Endodermal cell (in vitro differentiated cells): Measurements from ENCODE around the gene SLC19A1. TPM values are rescaled to one million over a fixed set of nuclear protein-coding genes. Genes with fewer than 3 reads are reported as not detected.

ENCODE experiments used
- DNase-seq: peaks from one replicate; pipeline ENCODE4 v3.0.0-alpha.2; 2017
- H3K27ac ChIP-seq: 2 replicates; pipeline ENCODE4 v1.5.1; 2013; ENCODE audit warnings: mild to moderate bottlenecking, low read depth, low read length, moderate library complexity
- H3K27me3 ChIP-seq: 2 replicates; pipeline ENCODE4 v1.6.1; 2013; ENCODE audit warnings: mild to moderate bottlenecking, low read length, moderate library complexity; ENCODE audit not compliant: insufficient read depth, control insufficient read depth, poor library complexity, severe bottlenecking
- H3K36me3 ChIP-seq: 2 replicates; pipeline ENCODE4 v1.7.0; 2013; ENCODE audit warnings: mild to moderate bottlenecking, low read length, moderate library complexity; ENCODE audit not compliant: control insufficient read depth, insufficient read depth
- H3K4me1 ChIP-seq: one replicate; pipeline ENCODE4 v1.7.0; 2013; ENCODE audit warnings: low read length; ENCODE audit not compliant: control insufficient read depth, insufficient read depth
- H3K4me3 ChIP-seq: 2 replicates; pipeline ENCODE4 v1.5.1; 2013; ENCODE audit warnings: mild to moderate bottlenecking, low read length, moderate library complexity
- H3K9ac ChIP-seq: 2 replicates; pipeline ENCODE4 v1.6.1; 2013; ENCODE audit warnings: mild to moderate bottlenecking, low read length, moderate library complexity; ENCODE audit not compliant: poor library complexity, severe bottlenecking; ENCODE audit errors: extremely low read depth
- H3K9me3 ChIP-seq: 2 replicates; pipeline ENCODE4 v1.6.1; 2013; ENCODE audit warnings: mild to moderate bottlenecking, low read length, moderate library complexity; ENCODE audit not compliant: control insufficient read depth
- H3K27ac Mint-ChIP-seq: 2 replicates; pipeline ENCODE4 v1.8.0; 2020; ENCODE audit warnings: mixed read lengths
- H3K27me3 Mint-ChIP-seq: 2 replicates; pipeline ENCODE4 v1.8.0; 2021; ENCODE audit warnings: mild to moderate bottlenecking, mixed read lengths; ENCODE audit not compliant: insufficient read depth
- H3K36me3 Mint-ChIP-seq: 2 replicates; pipeline ENCODE4 v1.8.0; 2020; ENCODE audit warnings: low read depth, mixed read lengths
- H3K4me1 Mint-ChIP-seq: 2 replicates; pipeline ENCODE4 v1.8.0; 2020; ENCODE audit warnings: mixed read lengths
- H3K4me3 Mint-ChIP-seq: 2 replicates; pipeline ENCODE4 v1.8.0; 2020; ENCODE audit warnings: mild to moderate bottlenecking, moderate library complexity, mixed read lengths
- H3K9me3 Mint-ChIP-seq: 2 replicates; pipeline ENCODE4 v1.8.0; 2020; ENCODE audit warnings: mild to moderate bottlenecking, mixed read lengths
- WGBS, 2 experiments: methylation state at CpG; one replicate each; pipeline versions ENCODE4 v1.1.5 to v1.1.7; 2013; ENCODE audit warnings: missing lambda C conversion rate in 2 of 2, mixed read lengths in 1 of 2; ENCODE audit not compliant: insufficient coverage in 1 of 2, insufficient read length in 1 of 2; 5-methylcytosine and 5-hydroxymethylcytosine counted together
- total RNA-seq, 2 donors: library from RNA; stranded (reverse); fragmentation: NEBNext Ultra II Directional in 1 of 2; extraction: Animal tissue kit (Norgen Biotek cat#: 25700) in 1 of 2; gene quantifications; 2 replicates in 1 of 2; 3 replicates in 1 of 2; pipeline ENCODE4 v1.2.1, GENCODE V29; 2021
- TF ChIP-seq, protein P1 (sequence below): fragments of 200-600 bp; sonication (generic); conservative IDR thresholded peaks from 2 replicates; pipeline ENCODE4 v1.5.0; 2021; ENCODE audit warnings: antibody characterized with exemption, mild to moderate bottlenecking

The SLC19A1 gene
- total RNA-seq, 2 donors from 2014 or later = 28.8 to 29.4 TPM

DNA sequence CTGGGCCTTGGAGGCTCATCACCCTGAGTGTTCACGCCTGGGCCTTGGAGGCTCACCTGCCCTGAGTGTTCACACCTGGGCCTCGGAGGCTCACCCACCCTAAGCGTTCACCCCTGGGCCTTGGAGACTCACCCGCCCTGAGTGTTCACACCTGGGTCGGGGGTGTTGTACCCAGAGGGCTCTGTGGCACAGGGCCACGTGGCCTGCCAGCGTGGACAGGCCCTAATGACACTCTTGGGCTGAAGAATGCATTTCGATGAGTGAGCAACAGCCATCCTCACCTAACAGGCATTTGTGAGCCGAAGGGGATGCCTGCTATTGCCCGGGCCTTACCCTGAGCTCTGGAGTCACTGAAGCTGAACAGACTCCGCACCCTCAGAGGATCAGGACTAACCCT, 17.5 kb downstream of the SLC19A1 start:
- H3K27me3 ChIP-seq = no peaks in the 10 kb centered on the region
- no peak overlapping the region for H3K27ac ChIP-seq
- TF ChIP-seq, protein P1, sequence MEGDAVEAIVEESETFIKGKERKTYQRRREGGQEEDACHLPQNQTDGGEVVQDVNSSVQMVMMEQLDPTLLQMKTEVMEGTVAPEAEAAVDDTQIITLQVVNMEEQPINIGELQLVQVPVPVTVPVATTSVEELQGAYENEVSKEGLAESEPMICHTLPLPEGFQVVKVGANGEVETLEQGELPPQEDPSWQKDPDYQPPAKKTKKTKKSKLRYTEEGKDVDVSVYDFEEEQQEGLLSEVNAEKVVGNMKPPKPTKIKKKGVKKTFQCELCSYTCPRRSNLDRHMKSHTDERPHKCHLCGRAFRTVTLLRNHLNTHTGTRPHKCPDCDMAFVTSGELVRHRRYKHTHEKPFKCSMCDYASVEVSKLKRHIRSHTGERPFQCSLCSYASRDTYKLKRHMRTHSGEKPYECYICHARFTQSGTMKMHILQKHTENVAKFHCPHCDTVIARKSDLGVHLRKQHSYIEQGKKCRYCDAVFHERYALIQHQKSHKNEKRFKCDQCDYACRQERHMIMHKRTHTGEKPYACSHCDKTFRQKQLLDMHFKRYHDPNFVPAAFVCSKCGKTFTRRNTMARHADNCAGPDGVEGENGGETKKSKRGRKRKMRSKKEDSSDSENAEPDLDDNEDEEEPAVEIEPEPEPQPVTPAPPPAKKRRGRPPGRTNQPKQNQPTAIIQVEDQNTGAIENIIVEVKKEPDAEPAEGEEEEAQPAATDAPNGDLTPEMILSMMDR = no peak
- DNase-seq = peak; percentile 20
- no peak overlapping the region for H3K27ac Mint-ChIP-seq
- 92 to 100% methylated on average over 4 to 11 of the region's 11 CpGs for WGBS, 2 experiments
- H3K36me3 Mint-ChIP-seq = peaks cover 54% of the 10 kb centered on the region
- no peak overlapping the region for H3K4me3 Mint-ChIP-seq
- no peak overlapping the region for H3K4me3 ChIP-seq
- H3K9me3 Mint-ChIP-seq = peaks cover 22% of the 10 kb centered on the region
- H3K36me3 ChIP-seq = peaks cover 36% of the 10 kb centered on the region
- H3K9ac ChIP-seq = no peak overlapping the region
- H3K4me1 ChIP-seq = no peaks in the 10 kb centered on the region
- H3K4me1 Mint-ChIP-seq = no peaks in the 10 kb centered on the region
- H3K9me3 ChIP-seq = peaks cover 26% of the 10 kb centered on the region
- no peaks in the 10 kb centered on the region for H3K27me3 Mint-ChIP-seq

DNA sequence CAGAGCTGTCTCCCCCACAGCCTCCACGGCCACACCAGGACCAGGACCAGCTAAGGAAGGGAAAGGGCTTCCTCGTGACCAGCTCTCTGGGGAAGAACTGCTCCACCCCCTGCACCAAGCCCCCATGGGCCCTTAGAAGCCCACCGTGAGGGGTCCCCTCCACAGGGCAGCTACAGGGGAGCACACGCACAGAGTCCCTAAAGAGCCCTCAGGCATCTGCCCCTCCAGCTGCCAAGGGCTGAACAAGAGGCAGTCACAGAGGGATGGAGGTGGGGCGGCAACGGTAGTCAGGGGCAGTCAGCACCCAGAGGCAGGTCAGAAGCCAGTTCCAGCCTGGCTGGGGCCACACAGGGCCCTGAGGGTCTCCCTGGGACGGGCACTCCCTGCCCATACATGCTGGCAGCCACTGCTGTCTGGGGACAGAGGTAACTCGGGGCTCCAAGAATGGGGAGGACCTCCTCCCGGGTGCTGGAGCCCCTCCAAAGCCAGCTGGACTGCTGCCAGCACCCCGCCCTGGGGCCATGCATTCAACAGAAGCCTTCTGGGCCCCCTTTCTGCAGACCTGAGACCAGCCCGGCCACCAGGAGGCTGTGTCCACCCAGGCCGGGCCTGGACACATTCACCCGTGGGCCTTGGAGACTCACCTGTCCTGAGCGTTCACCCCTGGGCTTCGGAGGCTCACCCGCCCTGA, 18.7 kb downstream of the SLC19A1 start:
- 91 to 94% methylated on average over 6 to 16 of the region's 16 CpGs for WGBS, 2 experiments
- DNase-seq = peak; percentile 34
- H3K36me3 ChIP-seq = peaks cover 41% of the 10 kb centered on the region
- TF ChIP-seq, protein P1 = no peak
- peaks cover 34% of the 10 kb centered on the region for H3K9me3 Mint-ChIP-seq
- peaks cover 62% of the 10 kb centered on the region for H3K36me3 Mint-ChIP-seq
- H3K27me3 Mint-ChIP-seq = peaks cover 2% of the 10 kb centered on the region
- no peak overlapping the region for H3K27ac Mint-ChIP-seq
- no peak overlapping the region for H3K27ac ChIP-seq
- no peaks in the 10 kb centered on the region for H3K27me3 ChIP-seq
- no peak overlapping the region for H3K4me3 ChIP-seq
- H3K4me3 Mint-ChIP-seq = no peak overlapping the region
- H3K4me1 ChIP-seq = no peaks in the 10 kb centered on the region
- H3K9ac ChIP-seq = no peak overlapping the region
- no peaks in the 10 kb centered on the region for H3K4me1 Mint-ChIP-seq
- peaks cover 38% of the 10 kb centered on the region for H3K9me3 ChIP-seq

DNA sequence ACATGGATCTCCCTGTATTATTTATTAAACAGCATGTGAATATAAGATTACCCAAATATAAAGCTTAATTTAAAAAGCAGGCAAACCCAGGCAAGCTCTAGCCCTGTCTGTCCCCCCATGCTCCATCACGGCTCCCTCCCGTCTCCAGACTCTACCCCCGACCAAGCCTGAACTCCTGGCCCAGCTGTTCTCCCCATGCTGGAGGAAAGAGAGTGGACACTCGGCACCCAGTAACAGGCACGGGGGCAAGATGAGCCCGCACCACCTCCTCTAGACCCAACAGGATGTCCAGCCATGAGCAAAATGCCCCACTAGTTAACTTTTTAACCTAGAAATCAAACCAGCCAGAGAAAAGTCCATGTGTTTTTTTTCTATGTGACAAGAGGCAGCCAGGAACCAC, 19.3 kb downstream of the SLC19A1 start:
- Mint-ChIP-seq H3K27ac (no peak overlapping the region), H3K27me3 (peaks cover 2% of the 10 kb centered on the region), H3K4me3 (no peak overlapping the region), H3K4me1 (no peaks in the 10 kb centered on the region), H3K9me3 (peaks cover 39% of the 10 kb centered on the region), H3K36me3 (peaks cover 65% of the 10 kb centered on the region)
- Histone ChIP-seq H3K9me3 (peaks cover 44% of the 10 kb centered on the region), H3K27ac (no peak overlapping the region), H3K4me3 (no peak overlapping the region), H3K4me1 (no peaks in the 10 kb centered on the region), H3K9ac (no peak overlapping the region), H3K27me3 (no peaks in the 10 kb centered on the region), H3K36me3 (peaks cover 40% of the 10 kb centered on the region)
- WGBS, 2 experiments = 93 to 97% methylated on average over 3 to 6 of the region's 6 CpGs
- TF ChIP-seq, protein P1 = no peak
- DNase-seq = no peak
